ENCODE results near the gene TMEM178B.
"Not testable (repeated sequence)": the region's sequence is repeated elsewhere in the genome, so short reads cannot be mapped to it uniquely, and the experiment has no call there.

The TMEM178B gene

GRCh38 chr7:141073641-141074161, at the start of gene TMEM178B:
Gene TMEM178B, plus strand, starts transcription at chr7:141074064.
- DNase-seq, result no peak

GRCh38 chr7:141024668-141025067, 49.2 kb upstream of the TMEM178B start:
- no peak for DNase-seq

GRCh38 chr7:141027043-141027442, 46.8 kb upstream of the TMEM178B start:
- DNase-seq, result no peak

- DNase-seq, result no peak
Measured at GRCh38 chr7:141028767-141029166, 45.1 kb upstream of the TMEM178B start.

- not testable (repeated sequence) for DNase-seq
Measured at GRCh38 chr7:141032539-141033323, 41.1 kb upstream of the TMEM178B start.

- DNase-seq, result not testable (repeated sequence)
Measured at GRCh38 chr7:141038100-141038499, 35.8 kb upstream of the TMEM178B start.

- peak; percentile 31 for DNase-seq
Measured at GRCh38 chr7:141039376-141039775, 34.5 kb upstream of the TMEM178B start.

- no peak for DNase-seq
Measured at GRCh38 chr7:141042222-141043193, 31.4 kb upstream of the TMEM178B start.

GRCh38 chr7:141043616-141044015, 30.2 kb upstream of the TMEM178B start:
- no peak for DNase-seq

- no peak for DNase-seq
Measured at GRCh38 chr7:141045126-141045841, 28.6 kb upstream of the TMEM178B start.

GRCh38 chr7:141045842-141046620, 27.8 kb upstream of the TMEM178B start:
- DNase-seq, result no peak

- peak; percentile 70 for DNase-seq
Measured at GRCh38 chr7:141053626-141054025, 20.2 kb upstream of the TMEM178B start.

- no peak for DNase-seq
Measured at GRCh38 chr7:141055146-141055545, 18.7 kb upstream of the TMEM178B start.

- no peak for DNase-seq
Measured at GRCh38 chr7:141057788-141058187, 16.1 kb upstream of the TMEM178B start.

- not testable (repeated sequence) for DNase-seq
Measured at GRCh38 chr7:141067856-141068255, 6.0 kb upstream of the TMEM178B start.

- DNase-seq, result peak; percentile 16
Measured at GRCh38 chr7:141071260-141071854, 2.5 kb upstream of the TMEM178B start.

- DNase-seq, result no peak
Measured at GRCh38 chr7:141071855-141072547, 1.9 kb upstream of the TMEM178B start.

- peak; percentile 14 for DNase-seq
Measured at GRCh38 chr7:141072548-141073172, 1.2 kb upstream of the TMEM178B start.

GRCh38 chr7:141073173-141073640, 657 bp upstream of the TMEM178B start:
- DNase-seq, result no peak
